HG03457 (cell line): ENCODE measurements around the gene CCDC91.
"Not testable (repeated sequence)": the region's sequence is repeated elsewhere in the genome, so short reads cannot be mapped to it uniquely, and the experiment has no call there.

Source experiments
- ATAC-seq: cut with Tn5 transposase; IDR thresholded peaks from one replicate; pipeline ENCODE4 v1.9.1; 2021; ENCODE audit warnings: moderate number of reproducible peaks; ENCODE audit not compliant: unreplicated experiment

The CCDC91 gene

DNA sequence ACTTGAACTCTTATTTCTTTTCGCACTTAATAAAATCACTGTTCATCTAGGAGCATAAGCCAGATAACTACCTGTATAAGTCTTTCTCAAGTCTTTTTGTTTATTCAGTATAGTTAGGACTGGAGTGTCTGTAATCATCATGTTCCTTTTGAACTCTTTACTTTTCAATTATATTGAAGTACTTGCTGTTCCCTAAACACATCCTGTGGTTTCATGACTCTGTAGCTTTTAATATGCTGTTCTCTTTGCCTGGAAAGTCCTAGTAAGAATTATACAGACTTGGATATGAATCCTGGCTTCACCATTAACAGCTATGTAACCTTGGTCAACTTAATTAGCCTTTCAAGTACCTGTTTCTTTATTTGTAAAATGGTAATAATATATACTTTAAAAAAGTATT, 88.2 kb downstream of the CCDC91 start:
- no peak for ATAC-seq

DNA sequence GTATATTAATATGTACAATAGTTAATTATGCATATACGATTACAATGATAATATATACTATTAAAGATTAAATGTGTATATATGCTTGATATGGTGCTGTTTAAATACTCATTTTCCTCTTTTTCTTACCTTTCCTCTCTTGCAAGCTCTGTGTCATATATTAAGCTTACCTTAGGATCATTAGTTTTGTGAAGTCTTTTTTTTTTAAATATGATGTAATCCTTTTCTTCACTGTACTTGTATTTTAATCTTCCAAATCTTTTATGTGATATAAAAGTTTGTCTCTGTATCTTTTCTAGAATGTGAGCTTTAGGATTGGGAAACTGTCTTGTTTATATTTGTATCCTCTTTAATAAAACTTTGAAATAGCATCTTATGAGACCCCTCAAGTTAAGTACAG, 88.7 kb downstream of the CCDC91 start:
- no peak for ATAC-seq

DNA sequence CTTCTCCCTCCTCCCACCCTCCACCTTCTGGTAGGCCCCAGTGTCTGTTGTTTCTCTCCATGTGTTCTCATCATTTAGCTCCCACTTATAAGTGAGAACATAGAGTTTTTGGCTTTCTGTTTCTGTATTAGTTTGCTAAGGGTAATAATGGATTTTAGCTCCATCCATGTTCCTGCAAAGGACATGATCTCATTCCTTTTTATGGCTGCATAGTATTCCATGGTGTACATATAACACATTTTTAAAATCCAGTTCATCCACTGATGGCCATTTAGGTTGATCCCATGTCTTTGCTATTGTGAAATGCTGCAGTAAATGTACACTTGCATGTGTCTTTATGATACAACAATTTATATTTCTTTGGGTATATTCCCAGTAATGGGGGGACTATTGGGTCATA, 96.1 kb downstream of the CCDC91 start:
- ATAC-seq: no peak

DNA sequence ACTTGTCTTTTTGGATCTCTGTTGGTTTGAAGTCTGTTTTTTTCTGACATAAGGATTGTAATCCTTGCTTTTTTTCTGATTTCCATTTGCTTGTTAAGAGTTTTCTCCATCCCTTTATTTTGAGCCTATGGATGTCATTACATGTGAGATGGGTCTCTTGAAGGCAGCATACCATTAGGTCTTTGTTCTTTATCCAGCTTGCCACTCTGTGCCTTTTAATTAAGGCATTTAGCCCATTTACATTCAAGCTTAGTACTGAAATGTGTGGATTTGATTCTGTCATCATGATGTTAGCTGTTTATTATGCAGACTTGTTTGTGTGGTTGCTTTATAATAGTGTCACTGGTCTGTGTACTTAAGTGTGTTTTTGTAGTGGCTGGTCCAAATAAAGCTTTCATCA, 100.0 kb downstream of the CCDC91 start:
- ATAC-seq: no peak

DNA sequence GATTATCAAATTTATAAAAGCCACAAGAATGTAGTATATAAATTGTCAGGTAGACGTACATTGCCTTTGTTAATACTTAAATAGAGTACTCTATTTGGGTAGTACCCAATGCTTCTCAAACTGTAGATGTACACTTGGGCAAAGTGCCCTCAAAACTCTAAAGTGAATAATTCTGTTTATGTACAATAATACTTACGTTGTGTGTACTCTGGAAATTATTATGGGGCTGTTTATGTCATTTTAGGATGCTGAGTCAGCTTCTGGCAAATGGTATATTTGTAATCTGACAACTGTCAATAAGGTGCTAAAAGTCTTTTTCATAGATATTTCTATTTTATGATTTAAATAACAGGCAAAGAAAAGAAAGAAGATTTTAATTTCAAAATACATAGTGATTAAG, 102.4 kb downstream of the CCDC91 start:
- no peak for ATAC-seq

DNA sequence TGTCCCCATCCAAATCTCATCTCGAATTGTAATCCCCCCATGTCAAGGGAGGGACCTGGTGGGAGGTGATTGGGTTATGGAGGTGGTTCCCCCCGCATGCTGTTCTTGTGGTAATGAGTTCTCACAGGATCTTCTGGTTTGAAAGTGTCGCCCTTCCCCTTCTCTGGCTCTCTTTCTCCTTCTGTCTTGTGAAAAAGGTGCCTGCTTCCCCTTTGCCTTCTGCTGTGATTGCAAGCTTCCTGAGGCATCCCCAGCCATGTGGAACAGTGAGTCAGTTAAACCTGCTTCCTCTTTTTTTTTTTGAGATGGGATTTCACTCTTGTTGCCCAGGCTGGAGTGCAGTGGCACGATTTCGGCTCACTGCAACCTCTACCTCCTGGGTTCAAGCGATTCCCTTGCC, 104.0 kb downstream of the CCDC91 start:
- ATAC-seq: no peak

DNA sequence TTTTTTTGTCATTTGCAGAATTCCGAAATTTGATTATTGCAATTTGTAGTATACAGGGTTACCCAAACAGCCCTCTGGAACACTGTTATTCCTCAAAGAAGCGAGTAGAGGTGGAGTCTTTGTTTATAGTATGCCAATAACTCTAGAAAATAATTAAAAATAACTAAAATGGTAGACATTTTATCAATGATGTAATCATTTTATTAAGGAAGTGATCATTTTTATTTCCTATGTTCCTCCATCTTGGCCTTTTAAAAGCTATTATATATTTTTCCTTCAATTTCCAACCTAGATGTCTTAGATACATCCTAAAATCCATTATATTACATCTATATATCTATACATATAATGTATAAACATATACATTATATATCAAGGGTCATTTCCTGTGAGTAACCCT, 106.0 kb downstream of the CCDC91 start:
- ATAC-seq: no peak

DNA sequence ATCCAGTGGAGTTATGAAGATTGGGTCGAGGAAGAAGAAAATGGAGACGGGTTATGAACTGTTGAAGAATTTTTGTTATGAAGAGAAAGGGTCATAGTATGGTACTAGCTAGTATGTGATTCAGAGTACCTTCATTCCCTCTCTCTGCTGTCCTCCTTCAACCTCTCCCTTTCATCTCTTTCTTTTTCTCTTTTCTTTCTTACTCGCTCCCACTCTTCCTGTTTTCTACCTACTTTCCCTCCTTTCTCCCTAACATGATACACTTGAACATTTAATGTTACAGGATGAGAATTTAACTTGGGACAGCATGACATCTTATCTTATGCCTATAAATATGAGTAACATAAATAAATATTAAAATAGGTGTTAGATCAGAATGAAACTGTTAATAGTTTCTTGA, 112.9 kb downstream of the CCDC91 start:
- no peak for ATAC-seq

DNA sequence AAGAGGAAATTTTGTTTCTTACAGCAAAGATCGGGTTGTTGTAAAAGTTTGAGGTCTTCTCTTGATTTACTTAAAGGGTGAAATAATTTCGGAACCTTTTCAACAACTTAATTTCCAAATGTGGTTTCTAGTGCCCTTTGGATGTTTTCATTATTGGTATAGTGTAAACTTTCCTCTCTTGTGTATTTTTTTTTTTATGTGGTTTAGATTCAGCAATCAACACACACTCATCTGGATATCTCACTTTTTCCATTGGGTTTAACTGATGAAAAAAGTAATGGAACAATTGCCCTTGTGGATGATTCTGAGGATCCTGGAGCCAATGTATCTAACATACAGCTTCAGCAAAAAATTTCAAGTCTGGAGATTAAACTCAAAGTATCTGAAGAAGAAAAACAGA, 116.3 kb downstream of the CCDC91 start:
- no peak for ATAC-seq

DNA sequence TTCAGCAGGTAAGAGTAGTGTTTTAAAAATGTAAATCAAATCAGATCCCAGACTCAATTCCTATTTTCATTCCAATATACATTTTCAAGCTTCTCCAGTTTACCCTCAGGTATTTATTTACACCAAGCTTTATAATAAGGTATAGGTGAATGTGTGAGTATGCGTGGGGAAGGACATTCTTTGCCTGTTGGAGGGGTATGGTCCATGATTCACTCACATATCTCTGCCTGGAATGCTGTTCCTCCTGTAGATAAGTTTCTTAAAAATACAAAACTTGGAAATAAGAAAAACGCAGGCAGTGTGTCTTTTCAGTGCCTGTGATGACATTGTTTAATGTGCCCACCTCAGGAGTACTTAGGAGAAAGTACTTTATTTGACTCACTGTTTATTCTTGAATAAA, 118.6 kb downstream of the CCDC91 start:
- ATAC-seq: no peak

DNA sequence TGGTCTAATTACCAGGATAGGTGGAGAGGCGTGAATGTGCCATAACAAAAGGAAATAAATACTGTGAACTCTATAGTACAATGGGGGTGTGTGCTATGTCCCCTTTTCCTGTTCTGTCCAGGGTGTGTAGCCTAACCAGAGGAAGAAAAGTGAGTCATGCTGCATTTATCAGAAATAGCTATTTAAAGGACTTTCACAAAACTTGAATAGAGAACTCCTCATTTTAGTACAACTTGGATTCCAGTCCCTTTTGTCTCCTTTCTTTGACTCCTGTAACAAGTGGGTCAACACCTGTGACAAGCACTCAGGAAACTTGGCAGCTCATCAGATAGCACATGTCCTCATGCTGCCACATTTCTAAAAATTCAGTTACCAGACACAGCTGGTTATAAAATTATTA, 123.4 kb downstream of the CCDC91 start:
- no peak for ATAC-seq

DNA sequence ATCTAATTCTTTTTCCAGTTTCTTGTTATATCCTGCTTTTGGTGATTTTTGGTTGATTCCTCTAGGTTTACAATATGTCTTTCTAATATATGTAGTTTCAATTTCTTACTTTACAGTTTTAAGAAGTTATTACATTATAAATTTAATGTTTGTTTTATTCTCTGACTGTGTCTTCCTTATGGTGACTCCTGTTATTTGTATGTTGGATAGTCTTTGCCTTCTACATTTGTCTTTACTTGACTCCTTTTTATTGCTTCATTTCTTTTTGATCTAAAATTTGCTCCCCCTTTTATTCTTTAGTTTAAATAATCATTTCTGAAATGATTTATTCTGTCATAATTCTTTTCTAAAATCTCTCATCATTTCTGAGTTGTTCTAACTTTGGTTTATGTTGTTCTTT, 125.8 kb downstream of the CCDC91 start:
- no peak for ATAC-seq

DNA sequence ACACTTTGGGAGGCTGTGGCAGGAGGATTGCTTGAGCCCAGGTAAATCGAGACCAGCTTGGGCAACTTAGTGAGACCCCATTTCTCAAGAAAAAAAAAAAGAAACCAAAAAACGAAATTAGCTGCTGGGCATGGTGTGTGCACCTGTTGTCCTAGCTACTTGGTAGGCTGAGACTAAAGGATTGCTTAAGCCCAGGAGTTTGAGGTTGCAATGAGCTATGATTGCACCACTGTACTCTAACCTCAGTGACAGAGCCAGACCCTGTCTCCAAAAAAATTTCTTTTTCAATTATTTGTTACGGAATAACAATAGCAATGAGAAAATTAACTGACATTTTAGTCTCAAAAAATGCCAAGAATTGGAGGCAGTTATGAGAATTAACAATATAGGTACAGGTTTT, 128.0 kb downstream of the CCDC91 start:
- ATAC-seq: no peak

DNA sequence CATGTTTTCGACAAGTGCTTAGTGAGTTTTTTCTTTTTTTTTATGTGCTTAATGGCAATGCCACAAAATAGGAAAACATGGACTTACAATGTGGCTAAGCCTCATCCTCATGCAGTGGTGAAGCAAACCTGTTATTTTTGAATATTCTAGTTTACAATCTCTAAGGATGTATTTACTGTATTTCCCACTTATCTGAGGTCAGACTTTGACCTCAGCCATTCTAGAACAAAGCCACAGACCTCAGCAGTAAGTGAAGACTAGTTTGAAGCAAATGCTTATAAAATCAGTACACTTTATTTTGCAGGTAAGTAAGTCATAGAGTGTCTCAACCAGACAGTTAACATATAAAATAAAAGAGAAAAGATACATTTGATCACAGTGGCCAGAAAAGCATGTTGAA, 130.1 kb downstream of the CCDC91 start:
- no peak for ATAC-seq

DNA sequence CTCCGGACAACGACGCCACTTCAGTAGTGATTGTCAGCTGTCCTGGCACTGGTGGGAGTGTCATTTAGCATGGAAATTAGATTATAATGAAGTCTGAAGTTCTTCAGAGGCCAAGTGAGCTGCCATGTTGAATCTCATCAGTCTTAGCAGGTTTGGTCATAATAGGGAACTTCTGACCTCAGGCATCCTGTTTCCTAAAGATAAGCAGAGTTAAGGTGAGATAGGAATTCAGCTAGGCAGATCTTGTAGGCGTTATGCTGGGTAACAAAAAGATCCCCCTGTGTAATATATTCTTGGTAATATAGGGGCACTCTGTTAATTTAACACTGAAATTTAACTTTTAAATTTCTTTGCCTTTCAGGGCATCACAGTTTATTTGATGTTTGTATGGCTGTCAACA, 137.5 kb downstream of the CCDC91 start:
- no peak for ATAC-seq

DNA sequence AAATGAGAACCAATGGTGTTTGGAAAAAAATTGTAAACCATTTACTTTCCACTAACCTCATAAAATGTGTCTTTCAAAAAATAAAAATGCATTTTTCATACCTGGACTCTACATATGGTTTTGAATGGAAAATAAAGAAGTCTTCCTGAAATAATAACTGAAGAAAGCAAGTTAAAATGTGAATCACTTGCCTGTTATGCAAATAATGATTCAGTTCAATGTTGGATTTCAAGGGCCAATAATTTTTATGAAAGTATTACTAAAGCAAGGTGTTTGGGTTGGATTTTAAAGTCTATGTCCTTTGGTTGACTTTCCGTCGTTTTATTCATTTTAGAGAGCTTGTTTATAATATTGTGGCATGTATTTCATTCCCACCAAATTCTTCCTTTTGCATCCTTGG, 138.7 kb downstream of the CCDC91 start:
- ATAC-seq: no peak

DNA sequence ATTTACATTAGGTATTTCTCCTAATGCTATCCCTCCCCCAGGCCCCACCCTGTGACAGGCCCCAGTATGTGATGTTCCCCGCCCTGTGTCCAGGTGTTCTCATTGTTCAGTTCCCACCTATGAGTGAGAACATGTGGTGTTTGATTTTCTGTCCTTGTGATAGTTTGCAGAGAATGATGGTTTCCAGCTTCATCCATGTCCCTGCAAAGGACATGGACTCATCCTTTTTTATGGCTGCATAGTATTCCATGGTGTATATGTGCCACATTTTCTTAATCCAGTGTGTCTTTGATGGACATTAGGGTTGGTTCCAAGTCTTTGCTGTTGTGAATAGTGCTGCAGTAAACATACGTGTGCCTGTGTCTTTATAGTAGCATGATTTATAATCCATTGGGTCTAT, 139.5 kb downstream of the CCDC91 start:
- ATAC-seq: not testable (repeated sequence)

DNA sequence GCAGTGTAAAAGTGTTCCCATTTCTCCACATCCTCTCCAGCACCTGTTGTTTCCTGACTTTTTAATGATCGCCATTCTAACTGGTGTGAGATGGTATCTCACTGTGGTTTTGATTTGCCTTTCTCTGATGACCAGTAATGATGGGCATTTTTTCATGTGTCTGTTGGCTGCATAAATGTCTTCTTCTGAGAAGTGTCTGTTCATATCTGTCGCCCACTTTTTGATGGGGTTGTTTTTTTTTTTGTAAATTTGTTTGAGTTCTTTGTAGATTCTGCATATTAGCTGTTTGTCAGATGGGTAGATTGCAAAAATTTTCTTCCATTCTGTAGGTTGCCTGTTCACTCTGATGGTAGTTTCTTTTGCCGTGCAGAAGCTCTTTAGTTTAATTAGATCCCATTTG, 140.0 kb downstream of the CCDC91 start:
- not testable (repeated sequence) for ATAC-seq

DNA sequence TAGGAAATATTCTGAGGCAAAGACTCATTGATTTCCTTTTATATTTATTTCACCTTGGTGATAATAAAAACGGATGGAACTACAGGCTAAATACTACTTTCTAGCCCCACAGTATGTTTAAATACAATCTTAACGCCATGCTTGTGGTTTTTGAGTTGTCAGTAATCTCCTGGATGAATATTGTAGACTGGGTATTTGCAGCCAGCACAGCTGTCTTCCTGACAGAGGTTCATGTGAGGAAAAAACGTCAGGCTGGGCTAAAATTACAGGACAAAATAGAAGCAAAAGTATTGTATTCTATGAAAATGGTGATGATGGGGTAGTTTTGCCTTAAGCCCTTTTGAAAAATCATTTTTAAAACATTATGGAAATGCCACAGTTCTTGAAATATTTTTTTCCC, 140.9 kb downstream of the CCDC91 start:
- ATAC-seq: no peak

DNA sequence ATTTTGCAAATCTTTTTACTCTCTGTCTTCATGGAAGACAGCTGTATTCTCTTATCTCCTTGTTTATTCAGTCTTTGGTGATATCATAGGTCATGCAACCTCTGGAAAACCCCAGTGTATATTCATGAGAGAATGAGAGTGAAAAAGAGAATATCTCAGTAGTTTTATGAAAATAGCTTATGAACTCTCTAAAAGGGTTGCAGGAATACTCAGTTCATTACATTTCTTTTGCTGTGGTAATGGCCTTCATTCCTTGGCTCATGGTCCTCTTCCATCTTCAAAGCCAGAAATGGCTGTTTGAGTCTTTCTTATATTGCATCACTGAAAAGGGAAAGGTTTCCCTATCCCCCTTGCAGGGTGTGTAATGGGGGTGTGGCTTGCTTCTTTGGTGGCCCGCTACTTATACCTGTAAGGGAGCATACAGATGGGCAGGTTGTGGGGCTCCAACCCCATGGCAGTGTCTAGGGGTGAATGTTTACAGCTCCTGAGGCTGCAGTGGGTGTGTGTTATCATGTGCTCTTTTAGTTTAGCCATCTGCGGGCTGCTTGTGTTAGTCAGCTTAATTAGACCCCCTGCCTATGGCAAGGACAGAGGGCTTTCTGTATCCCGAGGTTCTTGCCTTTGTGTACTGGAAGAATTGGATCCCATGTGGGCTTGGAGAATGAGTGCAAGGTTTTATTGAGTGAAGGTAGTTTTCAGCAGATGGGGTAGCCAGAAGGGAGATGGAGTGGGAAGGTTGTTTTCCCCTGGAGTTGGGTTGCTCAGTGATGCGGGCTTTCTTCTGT, 150.2 kb downstream of the CCDC91 start:
- no peak for ATAC-seq

DNA sequence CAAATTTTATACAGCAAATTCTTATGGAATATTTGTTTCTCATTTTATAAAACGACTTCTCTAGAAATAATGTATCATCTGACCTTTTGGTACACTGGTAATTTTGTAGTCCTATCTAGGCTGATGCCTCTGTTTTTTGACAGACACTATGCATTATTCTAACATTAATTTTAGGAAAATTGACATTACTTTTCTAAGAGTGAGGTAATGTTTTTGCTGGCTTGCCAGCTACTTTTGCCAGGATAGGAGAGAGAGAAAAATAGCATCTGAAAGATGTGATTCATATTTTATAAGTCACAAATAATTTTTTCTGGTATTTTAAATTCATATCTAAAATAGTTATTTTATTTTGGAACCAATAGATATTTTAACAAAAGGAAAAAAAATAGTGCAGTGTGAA, 153.5 kb downstream of the CCDC91 start:
- ATAC-seq: no peak

DNA sequence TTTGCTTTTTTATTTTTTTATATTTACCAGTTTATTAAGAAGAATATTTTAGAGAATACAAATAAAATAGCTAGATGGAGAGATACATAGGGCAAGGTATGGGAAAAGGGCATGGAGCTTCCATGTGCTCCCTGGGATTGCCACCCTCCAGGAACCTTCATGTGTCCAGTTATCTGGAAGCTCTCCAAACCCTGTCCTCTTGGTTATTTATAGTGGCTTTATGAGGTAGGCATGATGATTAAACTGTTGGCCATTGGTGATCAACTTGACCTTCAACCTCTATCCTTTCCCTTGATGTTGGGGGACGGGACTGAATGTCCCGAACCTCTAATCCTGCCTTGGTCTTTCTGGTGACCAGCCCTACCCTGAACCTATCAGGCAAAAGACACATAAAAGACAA, 156.3 kb downstream of the CCDC91 start:
- no peak for ATAC-seq

DNA sequence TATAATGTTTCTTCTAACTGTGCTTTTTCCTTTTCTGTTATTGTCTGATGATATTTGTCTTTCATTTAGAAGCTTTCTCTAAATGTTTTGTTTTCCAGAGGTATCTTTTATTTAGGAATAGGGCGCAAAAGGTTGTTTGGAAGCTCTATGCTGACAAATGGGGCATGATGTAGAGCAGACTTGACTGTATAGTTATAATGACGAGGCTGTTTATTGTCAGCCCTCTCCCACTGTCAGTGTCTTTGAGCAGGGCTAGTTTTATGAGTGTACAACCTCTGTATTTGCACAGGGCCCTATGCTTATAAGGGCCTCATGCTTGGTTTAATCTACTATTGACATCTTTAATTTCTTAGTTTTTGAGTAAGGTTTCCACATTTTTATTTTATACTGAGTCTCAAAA, 158.9 kb downstream of the CCDC91 start:
- ATAC-seq: no peak
